ENCODE measurements around the gene CFAP20DC.
A peak's percentile ranks its signal among the peaks of the same experiment; 100 is the strongest.
"Not testable (repeated sequence)": the region's sequence is repeated elsewhere in the genome, so short reads cannot be mapped to it uniquely, and the experiment has no call there.

The CFAP20DC gene

DNA sequence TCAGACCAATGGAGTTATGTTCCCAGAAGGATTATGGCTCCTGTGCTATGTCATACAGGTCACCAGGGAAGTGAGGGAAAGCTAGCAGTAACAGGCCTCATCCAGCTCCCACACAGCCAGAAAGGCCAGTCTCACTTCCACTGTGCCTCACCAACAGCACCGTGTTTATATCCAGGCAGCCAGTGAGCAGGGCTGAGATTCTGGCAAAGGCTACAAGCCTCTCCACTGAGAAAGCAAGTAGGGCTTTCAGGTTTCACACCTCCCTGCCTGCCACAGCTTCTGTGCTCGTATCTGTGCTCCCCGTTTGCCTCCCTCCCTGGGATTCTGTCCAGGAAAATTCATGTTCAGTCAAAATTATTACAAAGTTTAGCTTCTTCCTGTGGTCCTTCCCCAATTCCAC lies 14.9 kb upstream of the CFAP20DC start:
- TF ChIP-seq, protein P1, sequence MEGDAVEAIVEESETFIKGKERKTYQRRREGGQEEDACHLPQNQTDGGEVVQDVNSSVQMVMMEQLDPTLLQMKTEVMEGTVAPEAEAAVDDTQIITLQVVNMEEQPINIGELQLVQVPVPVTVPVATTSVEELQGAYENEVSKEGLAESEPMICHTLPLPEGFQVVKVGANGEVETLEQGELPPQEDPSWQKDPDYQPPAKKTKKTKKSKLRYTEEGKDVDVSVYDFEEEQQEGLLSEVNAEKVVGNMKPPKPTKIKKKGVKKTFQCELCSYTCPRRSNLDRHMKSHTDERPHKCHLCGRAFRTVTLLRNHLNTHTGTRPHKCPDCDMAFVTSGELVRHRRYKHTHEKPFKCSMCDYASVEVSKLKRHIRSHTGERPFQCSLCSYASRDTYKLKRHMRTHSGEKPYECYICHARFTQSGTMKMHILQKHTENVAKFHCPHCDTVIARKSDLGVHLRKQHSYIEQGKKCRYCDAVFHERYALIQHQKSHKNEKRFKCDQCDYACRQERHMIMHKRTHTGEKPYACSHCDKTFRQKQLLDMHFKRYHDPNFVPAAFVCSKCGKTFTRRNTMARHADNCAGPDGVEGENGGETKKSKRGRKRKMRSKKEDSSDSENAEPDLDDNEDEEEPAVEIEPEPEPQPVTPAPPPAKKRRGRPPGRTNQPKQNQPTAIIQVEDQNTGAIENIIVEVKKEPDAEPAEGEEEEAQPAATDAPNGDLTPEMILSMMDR (IDR thresholded peaks at IDR 0.05; ENCODE audit: borderline replicate concordance, control extremely low read depth, extremely low read depth, insufficient read depth, missing control alignments), result no peak
- DNase-seq (ENCODE audit: low spot score), result no peak
- in situ Hi-C loops (cut with MboI; ENCODE audit: low sequenced_read_pairs, unreplicated experiment), result no loop called here

DNA sequence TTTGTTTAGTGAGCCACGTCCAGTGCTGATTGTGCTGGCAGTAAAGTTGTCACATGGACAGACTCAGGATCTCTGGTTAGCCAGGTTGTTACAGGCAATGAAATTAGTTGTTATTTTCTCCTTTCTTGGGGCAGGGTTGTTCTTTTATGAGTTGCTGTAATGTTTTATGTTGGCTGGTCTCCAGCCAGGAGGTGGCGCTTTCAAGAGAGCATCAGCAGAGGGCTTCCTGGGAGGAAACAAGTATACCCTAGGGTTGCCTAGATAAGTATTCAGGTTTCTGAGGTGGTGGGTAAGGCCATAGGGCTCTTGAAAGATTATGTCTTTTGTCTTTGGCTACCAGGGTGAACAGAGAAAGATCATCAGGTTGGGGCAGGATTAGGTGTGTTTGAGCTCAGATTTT lies 14.5 kb upstream of the CFAP20DC start:
- TF ChIP-seq, protein P1 (IDR thresholded peaks at IDR 0.05; ENCODE audit: borderline replicate concordance, control extremely low read depth, extremely low read depth, insufficient read depth, missing control alignments), result no peak
- DNase-seq (ENCODE audit: low spot score), result no peak
- in situ Hi-C loops (cut with MboI; ENCODE audit: low sequenced_read_pairs, unreplicated experiment), result no loop called here

DNA sequence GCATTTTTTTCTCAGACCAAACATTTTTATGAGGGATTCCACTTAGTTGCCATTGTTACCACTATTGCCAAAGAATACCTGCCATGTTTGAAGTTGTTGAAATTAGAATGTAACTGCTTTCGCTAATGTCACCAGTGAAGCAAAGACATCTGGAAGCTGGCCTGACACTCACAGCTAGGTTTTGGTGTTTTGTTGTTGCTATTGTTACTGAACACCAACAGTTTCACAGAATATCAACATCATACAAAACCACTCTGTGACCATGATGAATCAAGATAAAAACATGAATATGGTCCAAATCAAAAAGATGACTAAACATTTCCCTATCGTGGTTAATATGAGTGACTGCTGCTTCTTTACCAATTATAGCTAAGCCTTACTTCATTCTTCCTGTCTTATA lies 6.9 kb upstream of the CFAP20DC start:
- in situ Hi-C loops (cut with MboI; ENCODE audit: low sequenced_read_pairs, unreplicated experiment), result no loop called here
- no peak for DNase-seq (ENCODE audit: low spot score)
- TF ChIP-seq, protein P1 (IDR thresholded peaks at IDR 0.05; ENCODE audit: borderline replicate concordance, control extremely low read depth, extremely low read depth, insufficient read depth, missing control alignments), result no peak

DNA sequence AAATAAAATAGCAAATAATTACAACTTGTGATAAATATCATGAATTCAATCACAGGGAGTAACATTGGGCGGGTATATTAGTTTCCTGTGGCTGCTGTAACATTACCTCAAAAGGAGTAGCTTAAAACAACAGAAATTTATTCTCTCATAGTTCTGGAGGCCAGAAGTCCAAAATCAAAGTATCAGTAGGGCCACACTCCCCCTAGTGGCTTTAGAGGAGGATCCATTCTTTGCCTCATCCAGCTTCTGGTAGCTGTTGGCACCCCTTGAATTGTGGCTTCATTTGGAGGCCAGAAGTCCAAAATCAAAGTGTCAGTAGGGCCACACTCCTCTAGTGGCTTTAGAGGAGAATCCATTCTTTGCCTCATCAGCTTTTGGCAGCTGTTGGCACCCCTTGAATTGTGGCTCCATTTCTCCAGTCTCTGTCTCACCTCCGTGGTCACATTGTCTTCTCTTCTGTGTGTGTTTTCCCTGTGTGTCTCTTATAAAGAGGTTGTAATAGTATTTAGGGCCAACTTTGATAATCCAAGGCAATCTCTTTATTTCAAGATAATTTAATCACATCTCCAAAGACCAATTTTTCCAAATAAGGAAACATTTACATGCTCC lies 3.1 kb upstream of the CFAP20DC start:
- TF ChIP-seq, protein P1 (IDR thresholded peaks at IDR 0.05; ENCODE audit: borderline replicate concordance, control extremely low read depth, extremely low read depth, insufficient read depth, missing control alignments), result peak; percentile 55
- DNase-seq (ENCODE audit: low spot score), result peak; percentile 26
- in situ Hi-C loops (cut with MboI; ENCODE audit: low sequenced_read_pairs, unreplicated experiment), result no loop called here

DNA sequence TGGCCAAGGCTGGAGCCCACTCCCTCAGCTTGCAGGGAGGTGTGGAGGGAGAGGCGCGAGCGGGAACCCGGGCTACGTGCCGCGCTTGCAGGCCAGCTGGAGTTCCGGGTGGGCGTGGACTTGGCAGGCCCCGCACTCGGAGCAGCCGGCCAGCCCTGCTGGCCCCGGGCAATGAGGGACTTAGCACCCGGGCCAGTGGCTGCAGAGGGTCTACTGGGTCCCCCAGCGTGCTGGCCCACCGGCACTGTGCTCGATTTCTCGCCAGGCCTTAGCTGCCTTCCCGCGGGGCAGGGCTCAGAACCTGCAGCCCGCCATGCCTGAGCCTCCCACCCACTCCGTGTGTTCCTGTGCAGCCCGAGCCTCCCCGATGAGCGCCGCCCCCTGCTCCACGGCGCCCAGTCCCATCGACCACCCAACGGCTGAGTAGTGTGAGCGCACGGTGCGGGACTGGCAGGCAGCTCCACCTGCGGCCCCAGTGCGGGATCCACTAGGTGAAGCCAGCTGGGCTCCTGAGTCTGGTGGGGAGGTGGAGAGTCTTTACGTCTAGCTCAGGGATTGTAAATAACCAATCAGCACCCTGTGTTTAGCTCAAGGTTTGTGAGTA lies 1.1 kb upstream of the CFAP20DC start:
- DNase-seq (ENCODE audit: low spot score); in situ Hi-C loops (cut with MboI; ENCODE audit: low sequenced_read_pairs, unreplicated experiment): not testable (repeated sequence)

DNA sequence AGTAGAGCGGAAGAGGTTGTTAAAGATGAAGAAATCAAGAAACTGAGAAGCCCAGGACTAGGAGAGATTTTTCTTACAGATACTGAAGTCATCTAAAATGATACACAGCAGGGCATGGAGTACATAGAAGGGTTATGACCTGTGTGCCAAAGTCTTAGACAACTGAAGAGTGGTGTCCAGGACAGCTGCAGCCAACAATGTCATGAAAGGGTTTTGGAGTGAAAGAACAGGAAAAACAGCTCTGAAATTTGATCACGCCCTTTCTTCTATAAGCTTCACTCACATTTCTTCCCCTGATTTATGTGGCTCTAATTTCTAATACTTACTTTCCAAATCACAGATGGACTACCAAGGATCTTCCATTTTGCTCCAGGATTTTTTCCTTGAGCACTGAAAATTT lies 3.0 kb downstream of the CFAP20DC start:
- in situ Hi-C loops (cut with MboI; ENCODE audit: low sequenced_read_pairs, unreplicated experiment), result loop anchor here (10.0 kb wide), 1 partner anchor 402 kb away; no protein-coding TSS in a partner anchor
- TF ChIP-seq, protein P1 (IDR thresholded peaks at IDR 0.05; ENCODE audit: borderline replicate concordance, control extremely low read depth, extremely low read depth, insufficient read depth, missing control alignments), result no peak
- no peak for DNase-seq (ENCODE audit: low spot score)

DNA sequence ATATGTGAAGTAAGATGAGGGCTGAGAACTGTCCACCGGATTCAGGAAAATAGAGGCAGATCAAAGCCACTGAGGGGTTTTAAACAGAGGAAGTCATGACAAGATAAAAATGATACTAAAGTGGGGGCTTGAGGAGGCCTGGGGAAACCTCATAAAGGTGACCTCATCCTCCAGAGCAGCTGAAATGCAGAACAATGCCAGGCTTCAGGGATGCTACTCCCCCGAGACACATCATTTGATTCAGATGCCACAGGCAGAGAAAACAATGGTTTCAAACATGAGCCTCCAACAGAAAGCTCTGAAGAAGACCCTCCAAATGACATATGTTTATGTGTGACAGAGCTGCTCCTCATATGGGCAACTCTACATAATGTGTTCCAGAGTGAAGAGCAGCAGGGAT lies 6.4 kb downstream of the CFAP20DC start:
- TF ChIP-seq, protein P1 (IDR thresholded peaks at IDR 0.05; ENCODE audit: borderline replicate concordance, control extremely low read depth, extremely low read depth, insufficient read depth, missing control alignments), result no peak
- in situ Hi-C loops (cut with MboI; ENCODE audit: low sequenced_read_pairs, unreplicated experiment), result loop anchor here (10.0 kb wide), 1 partner anchor 399 kb away; no protein-coding TSS in a partner anchor
- no peak for DNase-seq (ENCODE audit: low spot score)

Measured in GM13976 (cell line).